Measurements from ENCODE around the gene DAP. TPM values are rescaled to one million over a fixed set of nuclear protein-coding genes. Genes with fewer than 3 reads are reported as not detected.
"Not testable (repeated sequence)": the region's sequence is repeated elsewhere in the genome, so short reads cannot be mapped to it uniquely, and the experiment has no call there.

The DAP gene
- total RNA-seq, 1 donor from 2014 or later: 117 TPM

DNA sequence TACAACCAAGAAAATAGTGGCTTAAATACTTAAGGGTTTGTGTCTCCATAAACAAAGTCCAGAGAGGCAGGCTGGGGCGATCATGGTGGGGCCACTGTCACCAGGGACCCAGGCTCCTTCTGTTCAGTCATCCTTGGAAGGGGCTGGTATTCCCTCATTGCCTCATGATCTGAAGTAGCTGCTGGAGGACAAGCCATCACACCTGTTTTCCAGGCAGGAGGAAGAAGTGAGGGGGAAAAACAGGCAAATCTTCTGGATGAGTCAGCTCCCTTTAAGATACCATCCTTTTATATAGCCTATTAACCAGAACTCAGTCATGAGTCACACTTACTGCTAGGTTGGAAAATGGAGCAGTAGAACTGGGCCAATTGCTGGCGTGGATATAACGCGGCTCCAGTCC, 92.3 kb downstream of the DAP start:
- no peak for DNase-seq (ENCODE audit: low spot score in 2 of 2)
- Histone ChIP-seq H3K4me1 (peaks cover 0 to 2% of the 10 kb centered on the region in 2 donors), H3K36me3 (no peaks in the 10 kb centered on the region), H3K9me3 (no peaks in the 10 kb centered on the region), H3K27ac (no peak overlapping the region), H3K27me3 (no peaks in the 10 kb centered on the region), H3K4me3 (no peak overlapping the region)
- TF ChIP-seq, protein P1, sequence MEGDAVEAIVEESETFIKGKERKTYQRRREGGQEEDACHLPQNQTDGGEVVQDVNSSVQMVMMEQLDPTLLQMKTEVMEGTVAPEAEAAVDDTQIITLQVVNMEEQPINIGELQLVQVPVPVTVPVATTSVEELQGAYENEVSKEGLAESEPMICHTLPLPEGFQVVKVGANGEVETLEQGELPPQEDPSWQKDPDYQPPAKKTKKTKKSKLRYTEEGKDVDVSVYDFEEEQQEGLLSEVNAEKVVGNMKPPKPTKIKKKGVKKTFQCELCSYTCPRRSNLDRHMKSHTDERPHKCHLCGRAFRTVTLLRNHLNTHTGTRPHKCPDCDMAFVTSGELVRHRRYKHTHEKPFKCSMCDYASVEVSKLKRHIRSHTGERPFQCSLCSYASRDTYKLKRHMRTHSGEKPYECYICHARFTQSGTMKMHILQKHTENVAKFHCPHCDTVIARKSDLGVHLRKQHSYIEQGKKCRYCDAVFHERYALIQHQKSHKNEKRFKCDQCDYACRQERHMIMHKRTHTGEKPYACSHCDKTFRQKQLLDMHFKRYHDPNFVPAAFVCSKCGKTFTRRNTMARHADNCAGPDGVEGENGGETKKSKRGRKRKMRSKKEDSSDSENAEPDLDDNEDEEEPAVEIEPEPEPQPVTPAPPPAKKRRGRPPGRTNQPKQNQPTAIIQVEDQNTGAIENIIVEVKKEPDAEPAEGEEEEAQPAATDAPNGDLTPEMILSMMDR (IDR thresholded peaks at IDR 0.05): no peak
- intact Hi-C loops (cut with DNase I): no loop called here

DNA sequence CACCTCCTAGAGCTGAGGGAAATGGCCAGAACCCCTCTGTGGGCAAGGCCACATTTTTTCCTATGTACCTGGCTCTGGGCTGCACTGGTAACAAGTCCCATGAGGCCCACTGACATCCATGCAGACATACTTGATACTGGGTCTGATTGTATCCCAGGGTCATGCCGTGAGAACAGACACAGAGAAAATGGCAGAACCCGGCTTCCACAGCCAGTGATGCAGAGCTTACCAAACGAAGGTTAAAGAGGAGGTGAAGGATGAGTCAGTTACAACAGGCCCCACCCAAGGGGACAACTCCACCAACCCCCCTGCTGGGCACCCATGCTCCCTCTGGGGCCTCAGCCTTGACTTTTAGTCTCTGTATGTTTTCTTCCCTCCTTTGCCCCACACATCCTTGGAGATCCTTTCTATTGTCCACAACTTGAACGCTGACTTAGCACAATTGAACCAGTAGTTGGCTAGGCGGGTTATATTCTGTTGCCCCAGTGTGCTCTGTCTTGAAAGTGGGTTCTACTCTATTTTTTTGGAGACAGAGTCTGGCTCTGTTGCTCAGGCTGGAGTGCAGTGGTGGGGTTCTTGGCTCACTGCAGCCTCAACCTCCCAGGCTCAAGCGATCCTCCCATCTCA, 93.5 kb downstream of the DAP start:
- Histone ChIP-seq H3K27ac (no peak overlapping the region), H3K27me3 (no peaks in the 10 kb centered on the region), H3K36me3 (no peaks in the 10 kb centered on the region), H3K4me3 (no peak overlapping the region), H3K4me1 (peaks cover 0 to 3% of the 10 kb centered on the region in 2 donors), H3K9me3 (no peaks in the 10 kb centered on the region)
- no peak for DNase-seq (ENCODE audit: low spot score in 2 of 2)
- intact Hi-C loops (cut with DNase I): no loop called here
- TF ChIP-seq, protein P1 (IDR thresholded peaks at IDR 0.05): no peak

DNA sequence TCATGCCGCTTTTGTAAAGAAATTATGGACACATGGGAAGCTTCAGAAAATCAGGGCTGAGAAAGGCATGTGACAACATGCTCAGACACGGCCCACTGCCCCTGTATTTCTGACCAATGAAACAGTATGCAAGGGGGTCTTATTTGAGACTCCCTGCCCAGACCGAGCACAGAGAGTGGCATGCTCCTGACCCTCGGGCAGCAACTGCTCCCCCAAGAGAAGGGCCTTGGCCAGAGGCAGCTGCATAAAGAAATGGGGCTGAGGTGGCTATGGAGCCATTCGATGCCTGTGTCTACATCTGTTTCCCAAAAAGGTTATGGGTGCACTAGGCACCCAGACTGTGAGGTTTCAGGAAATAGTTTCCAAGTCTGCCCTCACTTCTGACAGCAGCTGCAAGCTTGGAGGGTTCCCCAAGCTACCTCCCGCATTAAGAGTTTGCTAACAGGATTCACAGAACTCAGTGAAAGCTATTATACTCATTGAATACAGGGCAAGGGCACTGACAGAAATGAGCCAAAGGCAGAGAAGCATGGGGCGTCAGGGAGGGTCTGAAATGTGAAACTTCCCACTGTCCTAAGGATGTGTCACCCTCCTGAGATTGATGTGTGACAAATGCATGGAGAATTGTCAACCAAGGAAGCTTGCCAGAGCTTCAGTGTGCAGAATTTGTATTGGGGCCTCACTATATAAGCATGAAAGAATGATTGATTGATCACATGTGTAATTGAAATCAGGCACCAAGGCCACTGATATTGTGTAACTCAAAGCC, 94.3 kb downstream of the DAP start:
- intact Hi-C loops (cut with DNase I): no loop called here
- peaks cover 0 to 3% of the 10 kb centered on the region in 2 donors for H3K4me1 ChIP-seq
- H3K27me3 ChIP-seq: no peaks in the 10 kb centered on the region
- H3K9me3 ChIP-seq: no peaks in the 10 kb centered on the region
- H3K36me3 ChIP-seq: no peaks in the 10 kb centered on the region
- DNase-seq (ENCODE audit: low spot score in 2 of 2): no peak
- no peak overlapping the region for H3K4me3 ChIP-seq
- H3K27ac ChIP-seq: no peak overlapping the region
- TF ChIP-seq, protein P1 (IDR thresholded peaks at IDR 0.05): no peak

DNA sequence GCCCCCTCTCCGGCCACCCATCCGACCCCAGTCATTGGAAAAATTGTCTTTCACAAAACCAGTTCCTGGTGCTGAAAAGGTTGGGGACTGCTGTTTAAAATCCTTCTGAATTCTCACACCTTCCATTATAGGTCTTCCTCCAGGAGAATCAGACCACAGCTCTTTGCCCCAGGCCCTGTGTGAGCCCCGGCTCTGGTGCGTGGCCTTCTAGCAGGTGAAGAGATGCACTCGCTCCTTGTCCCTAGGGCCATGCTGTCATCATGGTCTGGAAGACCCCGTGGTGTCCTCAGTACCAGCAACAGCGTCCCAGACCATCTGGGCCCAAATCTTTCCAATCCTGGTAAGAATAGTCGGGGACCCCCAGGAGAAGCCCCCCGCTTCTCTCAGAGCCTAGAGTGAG, 95.2 kb downstream of the DAP start:
- no peaks in the 10 kb centered on the region for H3K9me3 ChIP-seq
- H3K4me1 ChIP-seq: peaks cover 0 to 3% of the 10 kb centered on the region in 2 donors
- no peaks in the 10 kb centered on the region for H3K27me3 ChIP-seq
- no peak overlapping the region for H3K4me3 ChIP-seq
- no peaks in the 10 kb centered on the region for H3K36me3 ChIP-seq
- TF ChIP-seq, protein P1 (IDR thresholded peaks at IDR 0.05): no peak
- H3K27ac ChIP-seq: no peak overlapping the region
- no peak for DNase-seq (ENCODE audit: low spot score in 2 of 2)
- intact Hi-C loops (cut with DNase I): no loop called here

DNA sequence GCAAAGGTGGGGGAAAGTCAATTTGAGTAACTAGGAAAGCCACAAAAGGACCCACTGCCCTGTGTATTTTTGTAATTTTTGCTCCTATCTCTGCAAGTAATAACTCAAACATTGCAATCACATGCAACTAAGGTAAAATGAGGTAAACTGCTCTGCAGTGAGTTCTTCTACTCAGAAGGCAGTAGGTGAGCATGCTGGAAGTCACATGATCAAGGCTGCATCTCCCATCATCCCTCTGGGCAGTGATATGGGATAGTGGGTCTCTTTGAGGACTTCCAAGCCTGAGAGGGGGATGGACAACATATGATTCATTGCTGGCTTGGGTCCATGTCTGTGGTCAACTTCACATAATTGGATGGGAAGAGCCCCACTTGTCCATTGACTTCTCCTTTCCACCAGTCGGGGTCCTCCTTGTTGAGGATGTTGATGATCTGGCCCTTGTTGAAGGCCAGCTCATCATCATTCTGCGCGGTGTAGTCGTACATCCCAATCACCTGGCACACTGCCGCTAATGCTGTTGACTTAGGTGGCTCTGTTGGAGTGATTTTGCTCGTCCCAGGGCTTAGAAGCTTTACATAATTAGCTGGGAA, 96.8 kb downstream of the DAP start:
- H3K4me1 ChIP-seq; H3K36me3 ChIP-seq; intact Hi-C loops (cut with DNase I); H3K9me3 ChIP-seq; H3K27me3 ChIP-seq; H3K4me3 ChIP-seq; H3K27ac ChIP-seq: not testable (repeated sequence)
- DNase-seq (ENCODE audit: low spot score in 2 of 2): peak in 1 of 2 donors; percentile 28

Data from ascending aorta (tissue), 2 donors.